Activated CD4-positive, alpha-beta T cell treated with anti-CD3 and anti-CD28 coated beads for 48 hours (primary cell): ENCODE results near the gene ADAMTS4.
A peak's percentile ranks its signal among the peaks of the same experiment; 100 is the strongest.

Experiments used
- DNase-seq: peaks from one replicate; pipeline ENCODE4 v3.0.0-alpha.2; 2020

ADAMTS4 gene

DNA sequence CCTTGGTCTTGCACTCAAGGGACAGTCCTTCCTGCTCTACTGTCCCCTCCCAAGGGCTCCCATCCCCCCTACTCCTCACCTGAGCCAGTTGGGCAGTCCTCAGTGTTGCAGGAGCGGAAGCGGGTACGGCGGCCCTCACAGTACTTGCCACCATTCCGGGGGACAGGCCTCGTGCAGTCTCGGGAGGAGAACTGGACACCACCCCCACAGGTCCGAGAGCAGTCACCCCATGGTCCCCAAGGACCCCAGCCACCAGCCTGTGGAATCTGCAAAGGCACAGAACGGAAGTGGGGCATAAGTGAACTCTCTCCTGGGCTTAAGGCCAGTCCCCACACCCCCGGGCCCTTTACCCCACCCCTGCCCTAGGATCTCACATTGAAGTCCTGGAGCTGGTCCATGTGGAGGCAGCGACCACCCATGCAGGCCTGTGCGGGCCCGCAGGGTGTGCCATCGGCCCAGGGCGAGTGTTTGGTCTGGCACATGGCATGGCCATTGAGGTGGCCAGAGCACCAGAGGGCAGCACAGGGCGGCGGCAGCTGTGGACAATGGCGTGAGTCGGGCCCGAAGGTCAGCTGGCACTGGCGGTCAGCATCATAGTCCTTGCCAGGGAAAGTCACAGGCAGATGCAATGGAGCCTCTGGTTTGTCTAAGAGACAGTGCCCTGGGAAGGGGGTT, 5.2 kb downstream of the ADAMTS4 start:
- DNase-seq = no peak

DNA sequence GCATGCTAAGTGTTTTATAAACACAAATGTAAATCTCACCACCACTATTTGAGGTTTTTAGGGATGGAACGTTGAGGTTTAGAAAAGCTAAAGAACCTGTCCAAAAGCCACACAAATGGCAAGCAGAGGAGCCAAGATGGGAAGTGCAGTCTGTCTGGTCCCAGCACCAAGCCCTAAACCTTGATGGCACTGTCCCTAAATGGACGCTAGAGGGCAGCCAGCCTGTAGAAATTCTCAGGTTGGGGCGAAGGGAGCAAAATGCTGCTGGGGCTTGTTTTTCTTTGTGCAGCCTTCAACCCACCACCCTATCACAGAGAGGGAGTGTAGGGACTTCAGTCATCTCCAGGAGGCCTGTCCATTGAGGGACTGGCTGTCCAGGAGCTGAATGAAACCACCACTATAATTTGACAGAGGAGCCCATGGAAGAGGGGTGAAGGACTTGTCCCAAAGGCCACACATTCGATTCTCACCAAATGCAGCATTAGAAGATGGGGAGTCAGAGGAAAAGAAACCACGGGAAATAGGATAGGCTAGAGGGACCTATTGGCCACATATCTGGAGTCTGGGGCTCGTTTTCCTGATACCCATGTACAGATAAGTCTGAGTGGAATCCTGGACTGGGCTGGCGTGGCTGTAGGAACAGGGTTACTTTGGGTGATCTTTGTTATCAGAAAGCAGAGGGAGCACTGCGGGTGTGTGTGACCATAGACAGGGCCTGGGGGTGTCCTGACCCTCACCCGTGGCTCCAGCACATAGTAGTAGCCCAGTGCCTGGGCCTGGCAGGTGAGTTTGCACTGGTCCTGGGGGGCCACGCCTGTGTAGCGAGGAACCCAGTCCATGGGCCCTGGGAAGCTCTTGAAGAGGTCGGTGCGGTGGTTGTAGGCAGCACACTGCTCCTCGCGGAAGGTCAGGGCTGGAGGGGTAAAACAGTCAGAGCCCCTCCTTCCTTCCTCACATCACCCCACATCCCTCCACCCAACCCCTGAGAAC, 6.1 kb downstream of the ADAMTS4 start:
- DNase-seq = peak; percentile 74

DNA sequence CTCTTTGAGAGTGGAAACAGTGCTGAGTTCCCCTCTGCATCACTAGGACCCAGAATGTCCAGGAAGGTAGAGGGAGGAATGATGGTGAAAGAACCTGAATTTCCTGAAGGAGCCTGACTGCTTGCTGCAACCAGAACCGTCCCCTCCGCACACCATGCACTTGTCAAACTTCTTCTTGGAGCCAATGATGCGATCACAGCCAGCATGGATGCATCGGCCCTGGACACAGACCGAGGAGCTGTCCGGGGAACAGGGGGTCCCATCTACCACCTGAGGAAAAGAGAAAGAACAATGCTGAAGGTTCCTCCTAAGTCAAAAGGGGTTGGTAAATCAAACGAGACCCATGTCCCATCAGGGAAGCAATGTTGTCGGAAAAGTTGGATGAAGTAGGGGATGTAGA, 6.9 kb downstream of the ADAMTS4 start:
- DNase-seq = no peak

DNA sequence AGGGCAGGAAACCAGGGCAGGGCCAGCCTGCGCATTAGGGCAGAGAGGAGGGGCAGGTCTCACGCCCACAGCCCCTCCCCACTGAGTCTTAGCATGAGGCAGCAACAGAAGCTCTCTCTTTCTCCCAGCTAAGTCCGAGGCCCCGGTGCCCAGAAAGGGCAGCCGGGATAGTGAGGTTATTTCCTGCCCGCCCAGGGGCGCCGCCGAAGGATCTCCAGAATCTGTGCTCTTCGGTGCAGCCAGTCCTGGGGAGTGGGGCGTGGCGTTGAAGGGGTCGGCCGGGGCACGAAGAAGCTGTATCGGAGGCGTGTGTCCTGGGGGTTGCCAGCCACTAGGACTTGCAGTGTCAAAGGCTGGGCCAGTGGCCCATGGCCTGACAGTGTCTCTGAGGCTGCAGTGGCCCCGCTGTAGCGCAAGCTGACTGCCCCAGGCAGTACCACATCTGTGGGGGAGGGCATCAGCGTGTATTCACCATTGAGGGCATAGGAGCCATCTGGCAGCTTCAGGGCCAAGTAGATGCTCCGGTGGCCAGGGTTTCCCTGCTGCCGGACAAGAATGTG, 7.8 kb downstream of the ADAMTS4 start:
- no peak for DNase-seq

- DNase-seq = no peak
Observed at GRCh38 chr1:161189036-161189435, 9.8 kb downstream of the ADAMTS4 start.

DNA sequence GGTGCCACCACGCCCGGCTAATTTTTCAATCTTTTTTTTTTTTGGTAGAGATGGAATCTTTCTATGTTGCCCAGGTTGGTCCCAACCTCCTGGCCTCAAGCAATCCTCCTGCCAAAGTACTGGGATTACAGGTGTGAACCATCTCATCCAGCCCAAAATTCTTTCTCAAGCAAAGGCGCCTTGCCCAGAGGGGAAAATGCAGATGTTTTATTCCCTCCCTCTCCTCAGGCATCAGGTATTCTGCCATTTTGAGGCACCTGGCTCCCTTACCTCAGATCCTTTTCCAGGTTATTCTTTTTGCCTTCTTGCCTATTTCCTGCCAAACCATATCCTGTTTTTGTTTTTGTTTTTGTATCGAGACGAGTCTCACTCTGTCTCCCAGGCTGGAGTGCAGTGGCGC, 10.5 kb downstream of the ADAMTS4 start:
- DNase-seq = no peak

DNA sequence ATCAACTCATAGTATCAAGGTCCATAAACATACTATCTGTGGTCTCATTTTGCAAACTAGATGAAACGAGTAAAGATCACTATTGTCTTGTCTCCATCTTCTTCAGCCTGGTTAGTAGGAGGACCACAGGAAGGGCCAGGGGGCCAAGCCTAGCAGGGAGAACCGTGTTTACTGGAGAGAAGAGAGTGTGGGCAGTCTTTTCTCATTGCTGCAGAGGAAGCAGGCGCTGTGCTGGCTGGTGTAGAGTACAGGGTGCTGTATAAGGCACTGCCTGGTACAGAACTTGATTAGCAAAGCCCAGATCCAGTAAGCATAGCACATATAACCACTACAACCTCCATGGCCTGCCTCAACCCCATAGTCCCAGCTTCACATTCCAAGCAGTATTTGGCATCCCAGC, 11.5 kb downstream of the ADAMTS4 start:
- no peak for DNase-seq

DNA sequence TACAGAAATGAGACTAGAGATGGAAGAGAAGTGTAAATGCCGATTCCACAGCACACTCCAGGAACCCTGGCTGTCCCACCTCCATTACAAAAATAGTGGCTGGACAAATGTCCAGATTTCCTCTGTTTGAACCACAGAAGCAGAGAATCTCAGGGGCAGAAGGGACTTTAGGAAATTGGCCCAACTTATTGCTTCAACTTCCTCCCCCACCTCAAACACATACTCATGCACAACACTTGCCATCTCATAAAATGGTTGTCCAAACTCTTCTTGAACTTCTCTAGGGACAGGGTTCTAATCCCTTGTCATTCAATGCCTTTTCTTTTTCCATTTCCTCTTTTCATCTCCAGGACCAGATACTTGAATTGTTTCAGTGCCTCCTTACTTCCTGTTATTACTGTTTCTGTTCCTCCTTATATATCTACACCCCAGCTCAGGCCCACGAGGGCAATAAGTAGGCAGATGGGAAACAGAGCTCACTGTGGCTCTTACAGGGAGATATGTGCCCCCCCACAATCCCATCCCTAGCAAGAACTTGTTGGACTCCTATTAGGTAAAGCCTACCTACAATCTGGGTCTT, 13.0 kb downstream of the ADAMTS4 start:
- no peak for DNase-seq

DNA sequence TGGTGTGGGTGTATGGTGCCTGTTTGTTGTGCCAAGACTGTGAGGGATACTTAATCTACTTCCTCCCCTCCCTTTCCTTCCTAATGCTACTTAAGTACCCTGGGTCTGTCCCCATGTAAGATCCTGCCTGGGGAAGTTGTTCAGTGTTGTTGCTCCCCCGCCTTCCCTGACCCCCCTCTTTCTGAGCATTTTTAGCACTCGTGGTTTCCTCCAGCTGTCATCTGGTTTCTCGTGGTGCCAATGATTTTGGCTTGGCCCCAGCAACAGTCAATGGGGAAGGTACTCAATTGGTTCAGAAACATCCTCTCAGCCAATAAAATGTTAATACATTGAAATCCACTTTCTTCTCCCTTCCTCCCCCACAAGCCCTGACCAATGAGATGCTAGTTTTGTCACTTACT, 13.6 kb downstream of the ADAMTS4 start:
- peak; percentile 80 for DNase-seq

DNA sequence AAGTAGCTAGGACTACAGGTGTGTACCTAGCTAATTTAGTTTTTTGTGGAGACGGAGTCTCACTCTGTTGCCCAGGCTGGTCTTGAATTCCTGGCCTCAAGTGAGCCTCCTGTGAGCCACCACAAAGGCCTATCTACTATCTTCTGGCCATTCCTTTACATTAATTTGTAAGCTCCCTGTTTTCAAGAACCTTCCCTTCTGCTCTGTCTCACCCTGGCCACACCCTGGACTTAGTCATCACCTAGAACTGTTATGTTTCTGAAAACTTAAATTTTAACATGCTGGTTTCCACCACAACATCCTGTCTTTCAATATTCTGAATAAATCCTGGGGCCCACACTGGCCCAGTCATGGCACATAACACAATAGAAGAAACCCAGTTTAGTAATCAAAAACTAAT, 16.6 kb downstream of the ADAMTS4 start:
- peak; percentile 77 for DNase-seq

- DNase-seq = no peak
Observed at GRCh38 chr1:161180639-161181038, 18.2 kb downstream of the ADAMTS4 start.

GRCh38 chr1:161179698-161180097, 19.2 kb downstream of the ADAMTS4 start:
- no peak for DNase-seq

GRCh38 chr1:161177936-161178244, 21.0 kb downstream of the ADAMTS4 start:
- DNase-seq = no peak

- peak; percentile 97 for DNase-seq
Observed at GRCh38 chr1:161177112-161177935, 21.5 kb downstream of the ADAMTS4 start, which contains the start of gene B4GALT3. B4GALT3 (minus strand) TSS chr1:161177507; CDS start chr1:161176060, 1,447 bp downstream.

GRCh38 chr1:161176468-161177111, 22.3 kb downstream of the ADAMTS4 start:
- no peak for DNase-seq

GRCh38 chr1:161175771-161176453, 22.9 kb downstream of the ADAMTS4 start:
- no peak for DNase-seq

GRCh38 chr1:161174911-161175310, 23.9 kb downstream of the ADAMTS4 start:
- no peak for DNase-seq

DNA sequence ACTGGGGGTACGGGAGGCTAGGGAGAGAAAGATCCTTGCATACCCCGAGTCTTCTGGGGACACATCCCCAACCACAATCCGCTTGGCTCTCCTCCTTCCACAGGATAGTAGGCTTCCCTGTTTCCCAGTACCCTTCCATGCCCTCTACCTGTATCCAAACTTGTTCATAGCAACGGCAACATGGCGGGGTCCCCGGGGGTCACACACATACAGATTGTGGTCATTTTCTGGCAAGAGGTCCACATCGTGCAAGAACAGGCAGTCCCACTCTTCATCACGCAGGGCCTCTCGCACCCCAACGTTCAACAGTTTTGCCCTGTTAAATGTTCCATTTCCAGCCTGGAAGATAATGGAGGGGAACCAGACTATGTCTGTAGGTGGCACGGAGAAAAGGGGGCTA, 25.1 kb downstream of the ADAMTS4 start:
- no peak for DNase-seq

DNA sequence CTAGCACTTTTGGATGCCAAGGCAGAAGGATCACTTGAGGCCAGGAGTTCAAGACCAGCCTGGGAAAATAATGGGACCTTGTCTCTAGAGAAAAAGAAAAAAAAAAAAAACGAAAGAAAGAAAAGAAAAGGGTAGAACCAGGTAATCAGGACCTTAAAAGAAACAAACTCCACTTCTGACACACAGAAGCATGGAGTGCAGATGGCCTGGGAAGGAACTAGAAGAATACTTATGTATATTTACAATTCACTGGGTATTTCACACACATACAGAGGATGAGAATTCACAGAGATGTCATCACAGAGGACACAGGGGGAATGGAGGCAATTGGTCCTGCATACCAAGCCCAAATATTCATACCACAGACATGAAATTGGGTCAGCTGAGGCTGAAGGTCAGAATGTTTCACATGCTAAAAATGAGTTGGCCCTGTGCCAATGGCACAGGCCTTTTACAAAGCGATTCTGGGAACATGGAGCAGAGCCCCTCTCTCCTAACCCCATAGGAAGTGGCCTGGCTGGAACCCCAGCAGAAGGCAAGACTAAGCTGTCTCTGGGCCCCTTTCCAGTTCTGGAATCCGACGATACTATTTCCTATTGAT, 26.0 kb downstream of the ADAMTS4 start:
- DNase-seq = no peak

DNA sequence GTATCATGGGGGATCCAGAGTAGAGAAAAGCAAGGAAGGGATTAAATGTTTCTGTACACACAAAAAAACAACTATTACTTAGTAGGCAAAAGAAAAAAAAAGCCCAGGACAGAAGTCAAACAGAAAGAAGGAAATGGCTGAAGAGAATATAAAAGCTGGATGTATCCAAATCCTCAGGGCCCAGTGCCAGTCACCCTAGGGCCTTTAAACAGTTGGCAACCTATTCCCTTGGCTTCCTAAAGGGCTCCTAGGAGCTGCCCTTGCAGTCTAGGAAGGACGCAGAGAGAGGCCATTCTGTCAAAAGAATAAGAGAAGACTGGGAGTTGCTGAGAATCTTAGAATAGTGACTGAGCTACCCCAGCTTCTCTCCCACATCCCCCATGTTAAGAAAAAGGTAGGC, 26.5 kb downstream of the ADAMTS4 start:
- DNase-seq = no peak

- no peak for DNase-seq
Observed at GRCh38 chr1:161171696-161172095, 27.2 kb downstream of the ADAMTS4 start.
